ENCODE results near the gene TNFRSF12A. TPM values are rescaled to one million over a fixed set of nuclear protein-coding genes. Genes with fewer than 3 reads are reported as not detected.

Gene TNFRSF12A
- total and polyA plus RNA-seq, 2 of the 8 experiments (the other 6 are each of a cell fraction or from before 2014, with no cell fraction given) = 81.0 to 82.5 TPM

- CTCF ChIA-PET (ENCODE audit: partially characterized antibody) = interaction anchor here (1.2 to 17.3 kb wide), 6 partner anchors 10 to 30 kb away, joined by 4 to 639 read pairs (median 17); partner anchors contain the start of genes BICDL2, CLDN6, HCFC1R1 and THOC6
- TF ChIP-seq RAD21 (IDR thresholded peaks at IDR 0.05 in 1 of 2, conservative IDR thresholded peaks at IDR 0.05 in 1 of 2; ENCODE audit: low read depth in 2 of 2, low read length in 2 of 2) (peak in 1 of 2 experiments; percentile 30; a peak in 1 of 4 replicates), POLR2A (IDR thresholded peaks at IDR 0.05; ENCODE audit: control extremely low read depth in 1 of 2, low read depth in 2 of 2, low read length in 2 of 2) (peak in 1 of 2 experiments; percentile 48; a peak in 1 of 3 replicates), MAX (IDR thresholded peaks at IDR 0.05) (peak; percentile 49), TEAD4 (IDR thresholded peaks at IDR 0.05; ENCODE audit: low read depth, low read length) (no peak), POLR2AphosphoS5 (IDR thresholded peaks at IDR 0.05; ENCODE audit: low read depth, low read length) (peak; percentile 79; the same call in 1 of the 2 replicates)
- TF ChIP-seq, protein P1, sequence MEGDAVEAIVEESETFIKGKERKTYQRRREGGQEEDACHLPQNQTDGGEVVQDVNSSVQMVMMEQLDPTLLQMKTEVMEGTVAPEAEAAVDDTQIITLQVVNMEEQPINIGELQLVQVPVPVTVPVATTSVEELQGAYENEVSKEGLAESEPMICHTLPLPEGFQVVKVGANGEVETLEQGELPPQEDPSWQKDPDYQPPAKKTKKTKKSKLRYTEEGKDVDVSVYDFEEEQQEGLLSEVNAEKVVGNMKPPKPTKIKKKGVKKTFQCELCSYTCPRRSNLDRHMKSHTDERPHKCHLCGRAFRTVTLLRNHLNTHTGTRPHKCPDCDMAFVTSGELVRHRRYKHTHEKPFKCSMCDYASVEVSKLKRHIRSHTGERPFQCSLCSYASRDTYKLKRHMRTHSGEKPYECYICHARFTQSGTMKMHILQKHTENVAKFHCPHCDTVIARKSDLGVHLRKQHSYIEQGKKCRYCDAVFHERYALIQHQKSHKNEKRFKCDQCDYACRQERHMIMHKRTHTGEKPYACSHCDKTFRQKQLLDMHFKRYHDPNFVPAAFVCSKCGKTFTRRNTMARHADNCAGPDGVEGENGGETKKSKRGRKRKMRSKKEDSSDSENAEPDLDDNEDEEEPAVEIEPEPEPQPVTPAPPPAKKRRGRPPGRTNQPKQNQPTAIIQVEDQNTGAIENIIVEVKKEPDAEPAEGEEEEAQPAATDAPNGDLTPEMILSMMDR (IDR thresholded peaks at IDR 0.05; ENCODE audit: control extremely low read depth in 1 of 3, insufficient read depth in 1 of 3, low read depth in 1 of 3, low read length in 3 of 3) = peak in 2 of 3 experiments; percentile 2 to 13; a peak in 2 of 4 replicates
- WGBS, 2 experiments (ENCODE audit: extremely low coverage in 1 of 2, insufficient coverage in 1 of 2, insufficient read length in 1 of 2, insufficient replicate concordance in 2 of 2, low coverage in 1 of 2, low lambda C conversion rate in 2 of 2, missing lambda C conversion rate in 1 of 2) = 62% methylated on average over 22 of the region's 27 CpGs; no CpG with 5 or more reads in 1 of the 2 experiments
- H2BK20ac ChIP-seq (ENCODE audit: low read length) = peak overlapping the region; percentile 92; the same call in 1 of the 2 replicates
- H3K79me2 ChIP-seq (ENCODE audit: control insufficient read depth in 1 of 2, insufficient read depth in 2 of 2, low read length in 2 of 2) = peaks cover 11 to 28% of the 10 kb centered on the region in 2 experiments
- H3K4me3 ChIP-seq (ENCODE audit: extremely low read depth in 1 of 4, insufficient read depth in 2 of 4, low read depth in 3 of 4, low read length in 4 of 4) = peak overlapping the region in 1 of 4 experiments; percentile 58; a peak in 1 of 8 replicates
- no peak for DNase-seq (ENCODE audit: low read depth in 1 of 2, low spot score in 2 of 2)
- POLR2A ChIA-PET (ENCODE audit: partially characterized antibody) = interaction anchor here (0.7 to 35.7 kb wide), 14 partner anchors 3 to 116 kb away, joined by 3 to 1808 read pairs (median 4); partner anchors contain the start of genes BICDL2, CLDN6, CLDN9 and HCFC1R1
- H3K27ac ChIP-seq (ENCODE audit: low read depth, low read length) = no peak overlapping the region
- peak overlapping the region; percentile 58; the same call in 1 of the 2 replicates for H4K8ac ChIP-seq (ENCODE audit: extremely low read depth, insufficient read depth, low read length)
- H4K91ac ChIP-seq (replicated peaks; ENCODE audit: insufficient read length, low read length) = peak overlapping the region; percentile 93
- peaks cover 26% of the 10 kb centered on the region for H3K23me2 ChIP-seq (ENCODE audit: low read depth, low read length)
- peak overlapping the region; percentile 87 for H2BK120ac ChIP-seq (replicated peaks; ENCODE audit: low read depth, low read length)
- H2BK15ac ChIP-seq (ENCODE audit: low read length) = peak overlapping the region; percentile 98
- peaks cover 11% of the 10 kb centered on the region; the same call in 1 of the 2 replicates for H3K79me1 ChIP-seq (ENCODE audit: low read depth, low read length)
- H3K9ac ChIP-seq (replicated peaks in 1 of 4; ENCODE audit: extremely low read depth in 1 of 4, low read depth in 3 of 4, low read length in 3 of 4) = no peak overlapping the region
- H2BK12ac ChIP-seq (ENCODE audit: low read depth, low read length) = peak overlapping the region; percentile 98
- H3K14ac ChIP-seq (ENCODE audit: insufficient read length) = no peak overlapping the region
- no peak overlapping the region for H3K23ac ChIP-seq (ENCODE audit: insufficient read length)
- H3K36me3 ChIP-seq (ENCODE audit: control insufficient read depth in 2 of 4, insufficient read depth in 4 of 4, low read length in 3 of 4) = peaks cover 6 to 20% (median 12%) of the 10 kb centered on the region in 4 experiments; a peak in 7 of 8 replicates
- H3K4ac ChIP-seq (replicated peaks; ENCODE audit: insufficient read length, low read depth, low read length) = peak overlapping the region; percentile 74
- H2BK5ac ChIP-seq (ENCODE audit: low read depth, low read length) = peak overlapping the region; percentile 77; the same call in 1 of the 2 replicates
- peak overlapping the region; percentile 69; the same call in 1 of the 2 replicates for H2AK5ac ChIP-seq (ENCODE audit: low read depth, low read length)
- H2AFZ ChIP-seq (ENCODE audit: low read length) = no peak overlapping the region
- no peaks in the 10 kb centered on the region for H3K9me3 ChIP-seq (ENCODE audit: insufficient read depth in 2 of 2, low read depth in 1 of 2, low read length in 1 of 2)
- H3K4me2 ChIP-seq (ENCODE audit: insufficient read depth in 1 of 2, low read depth in 2 of 2, low read length in 2 of 2) = peak overlapping the region; percentile 80
- no peak for FAIRE-seq
- no peak overlapping the region for H3K56ac ChIP-seq (replicated peaks; ENCODE audit: insufficient read length, low read depth, low read length)
- peaks cover 14 to 59% (median 48%) of the 10 kb centered on the region in 4 experiments for H3K4me1 ChIP-seq (replicated peaks in 1 of 4; ENCODE audit: control insufficient read depth in 3 of 4, insufficient read depth in 4 of 4, low read length in 3 of 4)
- peak overlapping the region; percentile 98 for H3K18ac ChIP-seq (ENCODE audit: extremely low read depth, low read length)
- no peak overlapping the region for H4K5ac ChIP-seq (ENCODE audit: insufficient read length, low read depth, low read length)
- no peaks in the 10 kb centered on the region; a peak in 1 of 7 replicates for H3K27me3 ChIP-seq (replicated peaks in 1 of 4; ENCODE audit: control insufficient read depth in 3 of 4, extremely low read depth in 1 of 4, insufficient read depth in 3 of 4, low read length in 3 of 4)
- H4K20me1 ChIP-seq (replicated peaks in 1 of 2; ENCODE audit: control insufficient read depth in 1 of 2, insufficient read depth in 2 of 2, low read length in 2 of 2) = peaks cover 16 to 32% of the 10 kb centered on the region in 2 experiments
These were observed 6.6 kb upstream of the TNFRSF12A start for GRCh38 chr16:3013491-3013951.
